Thyroid gland (tissue), 4 donors: ENCODE results near the gene NBEAL2. TPM values are rescaled to one million over a fixed set of nuclear protein-coding genes. Genes with fewer than 3 reads are reported as not detected.
A peak's percentile ranks its signal among the peaks of the same experiment; 100 is the strongest.

Experiments
- DNase-seq, 2 donors: peaks; one replicate each; pipeline ENCODE4 v3.0.0-alpha.2; 2019
- H3K27ac ChIP-seq, 3 donors: fragments of 200-600 bp; sonication (generic); 1 replicate in 2 of 3; 2 replicates in 1 of 3; pipeline ENCODE4 v1.5.1; 2016 to 2019; ENCODE audit warnings: mild to moderate bottlenecking in 1 of 3, moderate library complexity in 1 of 3
- H3K27me3 ChIP-seq: fragments of 200-600 bp; sonication (generic); one replicate; pipeline ENCODE4 v1.5.1; 2019
- H3K36me3 ChIP-seq, 2 donors: fragments of 200-600 bp; sonication (generic); one replicate each; pipeline ENCODE4 v1.5.1; 2016 to 2019
- H3K4me1 ChIP-seq, 2 donors: fragments of 200-600 bp; sonication (generic); one replicate each; pipeline ENCODE4 v1.5.1; 2017 to 2019
- H3K4me3 ChIP-seq, 3 donors: fragments of 200-600 bp; sonication (generic); replicated peaks in 1 of 3; 1 replicate in 2 of 3; 2 replicates in 1 of 3; pipeline ENCODE4 v1.5.1; 2016; ENCODE audit warnings: mild to moderate bottlenecking in 1 of 3
- H3K9me3 ChIP-seq: fragments of 200-600 bp; sonication (generic); one replicate; pipeline ENCODE4 v1.5.1; 2017
- CTCF ChIP-seq, 6 experiments: fragments of 200-600 bp in 3 of 6; fragments of 450-650 bp in 3 of 6; sonication (generic) in 3 of 6; IDR thresholded peaks; one replicate each; pipeline ENCODE4 v1.5.1; 2016 to 2019; ENCODE audit warnings: antibody characterized with exemption in 6 of 6, mild to moderate bottlenecking in 2 of 6, inconsistent platforms in 1 of 6, moderate library complexity in 1 of 6
- POLR2A ChIP-seq, 2 donors: fragments of 450-650 bp; IDR thresholded peaks; one replicate each; pipeline ENCODE4 v1.6.1; 2017; ENCODE audit warnings: antibody characterized with exemption in 2 of 2, mild to moderate bottlenecking in 2 of 2, moderate library complexity in 1 of 2
- WGBS, 2 donors: methylation state at CpG; one replicate each; pipeline ENCODE4 v1.1.5; 2017; 5-methylcytosine and 5-hydroxymethylcytosine counted together
- intact Hi-C: fragments of 100-400 bp; cut with DNase I; formaldehyde crosslinking; loops from one replicate; pipeline ENCODE4 v1.15.1; 2023
- total RNA-seq, 4 donors: library from RNA; depleted of rRNA; stranded (reverse); fragments of >200 nt; gene quantifications; one replicate each; pipeline ENCODE4 v1.2.3, GENCODE V29; 2016

NBEAL2 gene
- total RNA-seq, 4 donors from 2014 or later, result 19.4 to 38.6 (median 27.5) TPM

DNA sequence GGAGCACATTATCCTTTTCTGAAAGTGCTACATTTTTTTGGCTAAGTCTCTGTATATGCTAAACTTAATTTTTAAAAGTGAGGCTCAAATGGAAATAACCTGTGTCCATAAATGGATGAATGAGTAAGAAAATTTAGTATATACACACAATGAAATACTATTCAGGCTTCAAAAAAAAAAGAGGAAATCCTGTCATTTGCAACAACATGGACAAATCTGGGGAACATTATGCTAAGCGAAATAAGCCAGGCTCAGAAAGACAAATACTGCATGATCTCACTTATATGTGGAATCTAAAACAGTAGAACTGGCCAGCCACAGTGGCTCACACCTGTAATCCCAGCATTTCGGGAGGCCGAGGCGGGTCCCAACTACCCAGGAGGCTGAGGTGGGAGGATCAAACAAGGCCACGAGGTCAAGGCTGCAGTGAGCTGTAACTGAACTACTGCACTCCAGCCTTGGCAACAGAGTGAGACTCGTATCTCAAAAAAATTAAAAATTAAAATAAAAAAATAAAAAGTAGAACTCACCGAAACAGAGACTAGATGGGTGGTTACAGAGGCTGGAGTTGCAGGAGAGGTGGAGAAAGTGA is 28.7 kb upstream of the NBEAL2 start:
- peaks cover 41 to 75% of the 10 kb centered on the region in 2 donors for H3K4me1 ChIP-seq
- intact Hi-C loops, result no loop called here
- no peak overlapping the region for H3K4me3 ChIP-seq

GRCh38 chr3:46952813-46953212 is 26.7 kb upstream of the NBEAL2 start:
- no peaks in the 10 kb centered on the region for H3K36me3 ChIP-seq
- DNase-seq, result no peak
- H3K9me3 ChIP-seq, result no peaks in the 10 kb centered on the region
- H3K4me1 ChIP-seq, result peaks cover 33 to 72% of the 10 kb centered on the region in 2 donors
- TF ChIP-seq CTCF (IDR thresholded peaks at IDR 0.05), result no peak
- H3K27me3 ChIP-seq, result no peaks in the 10 kb centered on the region
- no peak overlapping the region for H3K27ac ChIP-seq
- intact Hi-C loops, result no loop called here
- 85 to 87% methylated on average over 2 of the region's 2 CpGs for WGBS, 2 donors
- H3K4me3 ChIP-seq, result no peak overlapping the region

More for the DNA sequence above, 28.7 kb upstream of the NBEAL2 start:
- Histone ChIP-seq H3K36me3 (no peaks in the 10 kb centered on the region), H3K9me3 (no peaks in the 10 kb centered on the region), H3K27me3 (no peaks in the 10 kb centered on the region), H3K27ac (peak overlapping the region in 1 of 3 donors; percentile 10)
- no peak for DNase-seq
- WGBS, 2 donors, result 80 to 83% methylated on average over 7 of the region's 7 CpGs
- TF ChIP-seq CTCF (IDR thresholded peaks at IDR 0.05), result no peak
- TF ChIP-seq POLR2A (IDR thresholded peaks at IDR 0.05), result no peak

DNA sequence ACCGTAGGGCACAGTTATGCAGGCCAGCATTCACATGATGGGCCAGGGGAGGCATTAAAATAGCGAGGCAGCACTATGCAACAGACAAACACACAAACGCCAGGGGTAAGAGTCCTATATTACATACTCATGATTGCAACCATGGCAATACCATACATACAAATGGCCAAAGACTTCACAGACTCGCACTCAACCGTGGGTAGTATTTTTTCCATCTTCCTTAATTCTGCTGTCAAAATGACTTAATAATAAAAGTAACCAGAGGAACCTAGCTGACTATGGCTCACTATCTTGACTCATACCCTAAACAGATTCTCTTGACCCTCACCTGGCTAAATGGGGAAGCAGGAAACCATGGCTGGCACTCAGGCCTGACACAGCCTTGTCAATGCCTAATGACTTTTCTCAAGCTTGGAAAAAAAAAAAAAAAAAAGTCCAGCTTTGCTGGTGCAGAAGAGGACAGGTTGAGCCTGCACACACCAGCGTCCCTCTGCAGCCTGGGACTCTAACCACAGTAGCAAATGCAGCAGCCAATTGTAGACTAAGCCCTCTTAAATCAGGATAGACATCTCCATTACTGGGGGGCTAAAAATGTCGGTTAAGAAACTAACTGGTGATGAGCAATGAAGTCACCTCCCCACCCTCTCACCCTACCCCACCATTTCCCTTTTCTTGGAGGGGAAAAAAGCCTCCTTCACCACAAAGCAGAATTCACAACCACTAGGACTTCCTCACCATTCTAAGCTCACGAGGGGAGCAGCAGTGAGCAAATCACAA is 26.0 kb upstream of the NBEAL2 start:
- Histone ChIP-seq H3K4me3 (no peak overlapping the region), H3K4me1 (peaks cover 27 to 70% of the 10 kb centered on the region in 2 donors), H3K27me3 (no peaks in the 10 kb centered on the region), H3K36me3 (no peaks in the 10 kb centered on the region), H3K9me3 (no peaks in the 10 kb centered on the region), H3K27ac (peak overlapping the region in 1 of 3 donors; percentile 14)
- no peak for TF ChIP-seq POLR2A (IDR thresholded peaks at IDR 0.05)
- no peak for TF ChIP-seq CTCF (IDR thresholded peaks at IDR 0.05)
- intact Hi-C loops, result no loop called here
- WGBS, 2 donors, result 78 to 84% methylated on average over 8 of the region's 8 CpGs
- DNase-seq, result no peak

GRCh38 chr3:46954178-46954577 is 25.3 kb upstream of the NBEAL2 start:
- Histone ChIP-seq H3K4me3 (no peak overlapping the region), H3K27ac (peak overlapping the region in 1 of 3 donors; percentile 14), H3K9me3 (no peaks in the 10 kb centered on the region), H3K27me3 (no peaks in the 10 kb centered on the region), H3K4me1 (peaks cover 22 to 70% of the 10 kb centered on the region in 2 donors), H3K36me3 (no peaks in the 10 kb centered on the region)
- DNase-seq, result no peak
- WGBS, 2 donors, result 87 to 88% methylated on average over 3 of the region's 3 CpGs
- TF ChIP-seq POLR2A (IDR thresholded peaks at IDR 0.05), result no peak
- no peak for TF ChIP-seq CTCF (IDR thresholded peaks at IDR 0.05)
- intact Hi-C loops, result no loop called here

DNA sequence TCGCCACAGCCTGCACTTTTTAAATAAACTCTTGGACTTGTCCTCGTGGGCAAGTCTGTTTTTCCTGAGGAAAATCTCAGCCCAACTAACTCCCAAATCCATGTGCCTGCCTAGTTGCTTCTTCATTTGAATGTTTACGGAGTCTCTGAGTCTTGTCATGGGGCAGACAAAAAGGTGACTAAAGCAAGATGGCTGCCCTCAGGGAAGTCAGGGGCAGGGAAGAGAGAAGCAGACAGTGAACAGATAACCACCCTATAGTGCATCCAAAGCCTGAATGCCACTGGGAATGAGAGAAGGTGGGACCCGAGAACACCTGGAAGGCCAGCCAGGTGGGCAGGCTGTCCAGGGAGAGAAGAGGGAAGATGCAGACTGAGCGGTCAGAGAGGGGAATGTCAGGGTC is 24.3 kb upstream of the NBEAL2 start:
- H3K4me3 ChIP-seq, result no peak overlapping the region
- intact Hi-C loops, result no loop called here
- no peaks in the 10 kb centered on the region for H3K36me3 ChIP-seq
- H3K27ac ChIP-seq, result no peak overlapping the region
- peaks cover 26 to 70% of the 10 kb centered on the region in 2 donors for H3K4me1 ChIP-seq
- WGBS, 2 donors, result 88 to 92% methylated on average over 5 of the region's 5 CpGs
- DNase-seq, result no peak
- no peaks in the 10 kb centered on the region for H3K27me3 ChIP-seq
- TF ChIP-seq POLR2A (IDR thresholded peaks at IDR 0.05) (no peak), CTCF (IDR thresholded peaks at IDR 0.05) (no peak)
- H3K9me3 ChIP-seq, result no peaks in the 10 kb centered on the region
